Measurements from ENCODE around the gene SHKBP1.

DNA sequence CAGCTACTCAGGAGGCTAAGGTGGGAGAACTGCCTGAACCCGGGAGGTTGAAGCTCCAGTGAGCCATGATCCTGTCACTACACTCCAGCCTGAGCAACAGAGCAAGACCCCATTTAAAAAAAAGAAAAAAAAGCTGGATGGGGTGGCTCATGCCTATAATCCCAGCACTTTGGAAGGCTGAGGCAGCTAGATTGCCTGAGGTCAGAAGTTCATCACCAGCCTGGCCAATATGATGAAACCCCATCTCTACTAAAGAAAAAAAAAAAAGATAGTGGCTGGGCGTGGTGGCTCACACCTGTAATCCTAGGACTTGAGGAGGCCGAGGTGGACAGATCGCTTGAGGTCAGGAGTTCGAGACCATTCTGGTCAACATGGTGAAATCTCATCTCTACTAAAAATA lies 39.5 kb downstream of the SHKBP1 start:
- TF ChIP-seq CTCF (IDR thresholded peaks at IDR 0.05) (no peak), ZFX (IDR thresholded peaks at IDR 0.05; ENCODE audit: borderline replicate concordance) (no peak)
